Erythroblast (primary cell): ENCODE data around the gene CMSS1.

Experiments used
- GATA1 ChIP-seq: IDR thresholded peaks from 2 replicates; pipeline ENCODE4 v1.6.1; 2011; ENCODE audit warnings: low read depth, mild to moderate bottlenecking, control low read depth, low read length, moderate library complexity
- POLR2A ChIP-seq: IDR thresholded peaks from 2 replicates; pipeline ENCODE4 v1.6.1; 2011; ENCODE audit warnings: mild to moderate bottlenecking, low read length

GRCh38 chr3:99863002-99863401 lies 45.3 kb downstream of the CMSS1 start:
- TF ChIP-seq POLR2A (no peak), GATA1 (no peak)
